CD4-positive, alpha-beta T cell treated with Interleukin-10 for 1 hour (primary cell): ENCODE results near the gene LIPT2.
A peak's percentile ranks its signal among the peaks of the same experiment; 100 is the strongest.

Source experiments
- DNase-seq: peaks from one replicate; pipeline ENCODE4 v3.0.0-alpha.2; 2020

The LIPT2 gene

DNA sequence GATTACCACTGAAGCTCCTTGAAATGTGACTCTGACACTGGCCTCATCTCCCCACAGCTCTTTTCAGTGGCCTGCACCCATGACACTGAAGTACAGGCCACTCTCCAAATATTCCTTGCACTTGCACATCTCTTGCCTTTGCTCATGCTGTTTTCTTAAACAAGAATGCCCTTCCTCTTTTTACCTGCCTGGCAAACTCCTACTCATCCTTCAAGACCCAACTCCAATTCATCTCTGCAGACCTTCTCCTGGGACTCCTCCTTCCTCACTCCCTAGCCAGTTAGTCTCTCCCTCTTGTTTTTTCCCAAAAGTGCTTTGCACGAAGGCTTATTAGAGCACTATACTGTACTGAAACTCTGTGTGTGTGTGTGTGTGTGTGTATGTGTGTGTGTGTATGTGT lies 28.8 kb downstream of the LIPT2 start:
- no peak for DNase-seq

DNA sequence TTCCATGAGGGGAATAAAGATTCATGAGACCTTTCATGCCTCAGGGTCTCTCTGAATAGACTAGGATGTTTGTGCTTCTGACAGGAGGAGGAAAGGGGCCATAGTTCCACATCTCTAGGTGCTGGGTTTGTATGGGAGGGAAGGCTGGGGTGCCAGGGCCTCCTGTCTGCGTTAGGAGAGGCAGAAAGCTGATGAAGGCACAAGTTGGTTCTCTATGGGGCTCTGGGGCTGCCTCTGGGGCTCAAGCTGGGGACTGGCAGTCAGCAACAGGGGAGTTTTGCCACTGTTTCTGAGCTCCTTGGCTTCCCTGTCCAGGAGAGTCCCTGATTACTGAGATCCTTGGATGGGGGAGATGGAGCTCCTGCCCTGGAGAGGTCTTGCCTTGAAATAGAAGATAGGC lies 30.3 kb downstream of the LIPT2 start:
- no peak for DNase-seq

DNA sequence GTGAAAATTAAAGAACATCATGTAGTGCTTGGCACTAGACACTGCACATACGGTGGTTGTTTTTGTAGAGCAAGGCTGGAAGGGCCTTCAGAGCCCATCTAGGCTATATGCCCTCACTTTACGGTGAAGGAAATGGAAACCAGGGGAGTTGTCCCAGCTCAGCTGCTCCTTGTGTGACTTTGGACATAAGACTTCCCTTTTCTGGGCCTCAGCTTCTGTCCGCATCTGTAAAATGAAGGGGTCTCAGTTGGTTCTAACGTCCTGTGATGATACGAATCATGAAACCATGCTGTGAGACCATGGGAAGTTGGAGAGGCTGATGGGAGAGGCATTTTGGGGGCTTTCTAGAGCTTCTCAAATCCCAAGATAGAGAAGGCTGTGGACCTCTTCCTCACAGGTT lies 30.9 kb downstream of the LIPT2 start:
- no peak for DNase-seq

DNA sequence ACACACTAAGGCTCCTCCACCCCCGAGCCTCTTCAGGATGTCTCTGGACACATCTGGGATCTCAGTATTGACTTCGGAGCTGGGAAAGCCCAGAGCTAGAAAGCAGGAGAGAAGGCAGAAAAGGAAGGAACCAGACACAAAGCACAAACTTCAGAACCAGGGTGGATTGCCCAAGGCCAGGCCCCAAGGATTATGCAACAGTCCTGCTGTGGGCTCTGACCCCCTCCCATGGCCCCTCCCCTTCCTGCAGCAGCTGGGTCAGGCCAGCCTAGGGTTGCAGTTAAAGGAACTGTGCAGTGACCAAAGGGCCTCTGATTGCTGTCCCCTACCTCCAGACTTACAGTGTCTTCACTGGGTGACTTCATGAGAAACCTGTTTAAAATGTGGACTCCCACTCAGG lies 31.5 kb downstream of the LIPT2 start:
- DNase-seq = peak; percentile 3

DNA sequence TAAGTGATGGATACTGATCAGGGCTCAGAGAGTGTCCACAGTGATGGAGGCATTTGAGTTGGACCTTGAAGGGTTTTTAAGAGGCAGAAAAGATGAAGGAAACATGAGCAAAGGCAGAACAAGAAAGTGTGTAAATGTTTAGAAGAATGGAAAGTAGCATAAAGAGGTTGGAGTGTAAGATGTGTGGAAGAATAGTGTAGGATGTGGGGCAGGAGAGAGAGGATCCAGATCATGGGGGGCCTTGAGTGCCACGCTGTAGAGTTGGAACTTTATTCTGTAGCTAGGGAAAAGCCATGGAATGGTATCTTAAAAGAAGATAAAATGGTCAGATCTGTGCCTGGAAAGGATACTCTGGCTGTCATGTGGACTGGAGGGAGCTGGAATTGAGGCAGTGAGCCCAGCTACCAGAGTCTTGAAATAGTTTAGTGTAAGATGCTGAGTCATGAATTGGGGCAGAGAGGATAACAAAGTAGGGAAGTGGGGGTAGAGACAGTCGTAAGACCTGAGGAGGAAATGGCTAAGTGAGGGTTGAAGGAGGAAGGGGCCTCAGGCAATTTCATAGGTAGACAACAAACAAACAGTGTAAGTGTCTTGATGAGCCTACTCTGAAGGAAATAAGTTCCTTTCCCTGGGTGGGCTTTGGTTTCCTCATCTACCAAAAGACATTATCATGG lies 32.9 kb downstream of the LIPT2 start:
- DNase-seq = no peak

DNA sequence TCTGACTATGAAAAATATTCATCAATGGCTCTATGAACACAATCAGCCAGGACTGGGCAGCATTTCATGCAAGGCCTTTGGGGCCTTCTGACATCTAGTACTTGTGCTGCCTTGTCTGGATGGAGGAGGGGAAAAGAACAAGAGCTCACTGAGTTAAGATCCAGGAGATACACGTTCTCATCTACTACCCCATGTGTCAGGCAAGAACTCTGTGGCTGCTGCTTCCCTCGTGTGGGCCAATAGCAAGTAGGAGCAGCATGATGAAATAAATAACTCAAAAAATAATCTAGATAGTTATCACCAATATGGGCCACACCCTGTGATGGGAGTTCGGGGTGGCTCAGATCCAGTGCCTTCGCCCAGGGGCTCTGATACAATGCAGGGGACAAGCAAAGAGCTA lies 33.5 kb downstream of the LIPT2 start:
- DNase-seq = no peak

DNA sequence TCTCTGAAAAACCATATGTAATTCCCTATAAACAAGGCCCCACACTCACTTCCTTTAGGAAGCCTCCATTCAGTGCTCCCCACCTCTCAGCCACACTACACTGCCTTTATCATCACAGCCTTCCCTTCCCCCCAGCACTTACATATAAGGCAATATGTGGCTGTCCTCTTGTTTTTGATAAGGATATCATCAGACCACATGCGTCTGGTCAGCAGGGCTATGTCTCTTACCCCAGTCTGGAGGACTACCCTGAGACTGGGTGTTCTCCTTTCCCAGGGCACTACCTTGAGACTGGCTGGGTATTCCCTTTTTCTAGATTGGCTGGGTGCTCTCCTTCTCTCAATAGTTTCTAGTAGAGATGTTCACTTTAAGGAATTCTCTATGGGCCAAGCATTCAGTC lies 33.9 kb downstream of the LIPT2 start:
- no peak for DNase-seq

DNA sequence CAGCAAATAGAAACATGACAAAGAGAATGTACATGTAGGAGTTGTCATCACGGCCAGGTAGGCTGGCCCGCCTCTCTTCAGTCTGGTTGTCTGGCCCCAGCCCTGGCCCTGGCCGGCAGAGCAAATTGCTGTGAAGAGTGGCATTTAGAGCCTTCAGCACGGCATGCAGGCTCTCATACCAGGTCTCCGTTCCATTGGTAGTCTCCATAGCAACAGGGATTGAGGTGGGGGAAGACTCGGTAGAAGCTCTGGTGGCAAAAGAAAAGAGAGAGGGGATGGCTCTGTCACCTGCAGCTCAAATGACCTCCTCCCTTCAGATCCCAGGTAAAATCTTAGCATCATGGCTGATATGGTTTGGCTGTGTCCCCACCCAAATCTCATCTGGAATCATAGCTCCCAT lies 36.2 kb downstream of the LIPT2 start:
- DNase-seq = no peak

DNA sequence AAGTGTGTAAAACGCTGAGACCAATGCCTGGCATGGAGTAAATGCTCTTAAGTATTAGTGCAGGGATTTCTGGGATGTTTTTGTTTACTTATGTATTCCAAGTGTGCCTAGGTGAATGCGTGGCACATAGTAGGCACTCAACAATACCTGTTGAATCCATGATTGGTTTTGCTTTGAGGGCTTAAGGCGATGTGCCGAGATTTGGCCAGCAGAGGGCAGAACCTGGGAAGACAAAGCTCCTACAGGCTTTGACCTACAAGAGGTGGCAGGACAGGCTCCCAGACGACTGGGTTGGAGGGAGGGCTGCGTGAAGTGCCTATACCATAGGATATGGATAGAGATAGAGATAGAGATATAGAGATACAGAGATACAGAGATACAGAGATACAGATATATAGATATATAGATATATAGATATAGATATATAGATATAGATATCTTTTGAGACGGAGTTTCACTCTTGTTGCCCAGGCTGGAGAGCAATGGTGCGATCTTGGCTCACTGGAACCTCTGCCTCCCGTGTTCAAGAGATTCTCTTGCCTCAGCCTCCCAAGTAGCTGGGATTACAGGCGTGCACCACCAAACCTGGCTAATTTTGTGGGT lies 40.0 kb downstream of the LIPT2 start:
- DNase-seq = peak; percentile 57

DNA sequence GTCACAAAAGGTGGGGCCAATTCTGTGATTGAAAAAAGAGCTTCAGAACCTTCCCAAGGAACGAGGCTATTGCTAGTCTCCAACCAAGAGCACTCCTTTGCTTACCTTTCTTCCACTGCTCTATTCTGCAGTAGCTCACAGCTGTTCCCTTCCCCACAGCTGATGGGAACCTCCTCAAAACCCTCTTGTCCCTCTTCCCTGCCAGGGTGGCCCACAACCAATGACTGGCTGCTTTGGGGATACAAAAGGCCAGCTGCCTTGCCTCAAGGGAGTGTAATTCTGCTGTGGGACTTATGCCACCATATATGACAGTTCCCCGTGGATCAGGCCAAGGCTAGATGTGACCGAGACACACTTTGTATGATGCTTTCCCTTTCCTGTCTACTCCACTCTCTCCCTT lies 41.2 kb downstream of the LIPT2 start:
- DNase-seq = no peak

DNA sequence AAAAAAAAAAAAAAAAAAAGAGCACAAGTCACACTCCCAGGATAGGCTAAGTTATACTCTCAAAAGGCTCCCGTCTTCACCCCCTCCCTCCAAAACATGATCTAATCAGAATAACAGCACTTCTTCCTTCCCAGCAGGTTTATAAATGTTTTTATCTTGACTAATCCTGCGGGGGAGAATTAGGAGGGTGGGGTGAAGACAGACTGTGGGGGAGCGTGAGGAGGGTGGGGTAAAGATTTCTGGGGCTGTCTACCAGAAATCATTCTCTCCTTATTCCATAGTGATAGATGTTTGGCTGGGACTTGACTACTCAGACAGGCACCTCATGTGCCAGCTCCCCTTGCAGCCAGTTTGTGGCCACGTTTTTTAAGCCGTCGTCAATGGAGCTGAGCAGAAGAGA lies 43.2 kb downstream of the LIPT2 start:
- no peak for DNase-seq

DNA sequence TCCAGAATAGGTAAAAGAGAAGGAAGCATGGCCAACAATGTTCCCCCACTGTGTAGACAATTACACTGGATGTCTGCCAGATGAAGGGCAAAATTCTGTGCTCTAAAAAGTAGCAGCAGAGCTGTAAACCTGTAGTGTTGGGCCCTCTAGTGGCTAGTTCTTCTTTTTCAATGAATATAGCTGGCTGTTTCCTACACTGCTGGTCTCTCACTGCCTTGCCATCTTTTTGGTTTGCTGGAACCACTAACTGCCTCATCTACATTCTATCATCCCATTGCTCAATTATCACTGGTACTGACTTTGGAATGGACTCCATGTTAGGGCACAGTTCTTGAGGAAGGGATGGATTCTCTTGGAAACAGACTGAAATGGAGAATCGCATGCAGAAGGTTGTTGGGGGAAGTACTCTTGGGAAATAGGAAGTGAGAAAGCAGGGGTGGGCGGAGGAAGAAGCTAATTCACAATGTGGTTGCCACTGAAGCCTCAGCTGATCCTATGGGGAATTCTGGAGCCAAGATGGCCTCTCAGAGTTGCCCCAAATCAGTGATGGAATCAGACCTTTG lies 44.1 kb downstream of the LIPT2 start:
- peak; percentile 73 for DNase-seq

DNA sequence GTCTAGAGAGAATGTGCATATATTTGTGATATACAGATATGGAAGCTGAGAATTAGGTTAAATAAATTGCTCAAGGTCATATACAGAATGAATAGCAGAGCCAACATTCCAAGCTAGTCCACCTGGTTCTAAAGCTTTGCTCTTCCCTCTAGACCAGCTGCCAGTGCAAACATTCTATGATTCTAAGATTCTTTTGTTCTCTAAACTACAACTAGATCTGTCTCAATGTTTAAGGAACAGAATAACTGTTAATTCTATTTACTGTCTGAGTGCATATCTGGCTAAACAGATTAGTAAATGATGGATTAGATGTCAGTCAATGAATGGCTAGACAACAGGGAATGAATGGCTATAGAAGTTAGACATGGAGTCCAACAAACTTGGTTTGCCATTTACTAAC lies 45.8 kb downstream of the LIPT2 start:
- DNase-seq = no peak

DNA sequence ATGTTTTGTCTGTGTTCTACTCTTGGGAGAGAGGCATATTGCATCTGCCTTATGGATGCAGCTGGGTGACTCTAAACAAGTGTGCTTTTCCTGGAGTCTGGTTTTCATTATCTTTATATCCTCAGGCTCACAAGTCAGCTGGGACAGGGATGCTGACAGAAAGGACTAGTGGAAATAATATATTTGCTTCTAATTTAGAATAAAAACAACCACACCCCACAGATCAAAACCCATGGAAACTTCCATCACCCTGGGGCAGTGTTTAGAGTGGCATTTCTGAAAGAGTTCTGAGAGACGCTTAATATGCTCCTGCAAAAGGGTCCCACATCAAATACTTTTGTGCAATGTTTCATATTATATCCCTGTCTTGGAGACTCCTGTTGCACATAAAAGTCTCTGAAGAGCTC lies 47.0 kb downstream of the LIPT2 start:
- no peak for DNase-seq

DNA sequence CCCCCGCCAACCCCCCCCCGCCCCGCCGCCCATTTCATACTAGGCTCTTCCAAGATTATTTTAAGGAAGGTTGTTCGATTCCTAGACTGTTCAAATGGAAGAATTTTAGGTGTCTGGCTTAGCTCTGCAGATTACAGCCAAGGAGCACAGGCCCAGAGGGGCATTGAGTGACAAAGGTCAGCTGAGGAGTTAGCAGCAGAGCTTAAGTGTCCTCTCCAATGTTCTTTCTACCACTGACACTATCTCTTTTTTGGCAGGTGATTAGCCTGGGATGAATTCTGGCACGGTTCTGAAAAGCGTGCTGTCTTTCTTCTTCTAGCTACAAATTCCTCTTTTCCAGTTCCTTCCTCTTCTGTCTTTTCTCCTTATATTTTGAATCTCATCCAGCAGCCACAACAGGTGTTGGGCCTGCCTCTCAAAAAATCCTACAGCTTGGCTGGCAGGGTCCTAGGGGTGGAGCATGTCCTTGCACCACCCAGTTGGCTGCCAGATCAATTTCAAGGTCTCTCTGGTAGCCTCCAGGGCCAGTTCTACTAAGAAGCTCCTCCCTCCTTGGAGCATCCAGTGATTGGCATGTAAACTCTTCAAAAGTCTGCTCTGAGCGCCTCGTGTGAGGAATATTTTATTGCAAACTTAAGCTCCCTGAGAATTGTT lies 49.2 kb downstream of the LIPT2 start:
- no peak for DNase-seq

DNA sequence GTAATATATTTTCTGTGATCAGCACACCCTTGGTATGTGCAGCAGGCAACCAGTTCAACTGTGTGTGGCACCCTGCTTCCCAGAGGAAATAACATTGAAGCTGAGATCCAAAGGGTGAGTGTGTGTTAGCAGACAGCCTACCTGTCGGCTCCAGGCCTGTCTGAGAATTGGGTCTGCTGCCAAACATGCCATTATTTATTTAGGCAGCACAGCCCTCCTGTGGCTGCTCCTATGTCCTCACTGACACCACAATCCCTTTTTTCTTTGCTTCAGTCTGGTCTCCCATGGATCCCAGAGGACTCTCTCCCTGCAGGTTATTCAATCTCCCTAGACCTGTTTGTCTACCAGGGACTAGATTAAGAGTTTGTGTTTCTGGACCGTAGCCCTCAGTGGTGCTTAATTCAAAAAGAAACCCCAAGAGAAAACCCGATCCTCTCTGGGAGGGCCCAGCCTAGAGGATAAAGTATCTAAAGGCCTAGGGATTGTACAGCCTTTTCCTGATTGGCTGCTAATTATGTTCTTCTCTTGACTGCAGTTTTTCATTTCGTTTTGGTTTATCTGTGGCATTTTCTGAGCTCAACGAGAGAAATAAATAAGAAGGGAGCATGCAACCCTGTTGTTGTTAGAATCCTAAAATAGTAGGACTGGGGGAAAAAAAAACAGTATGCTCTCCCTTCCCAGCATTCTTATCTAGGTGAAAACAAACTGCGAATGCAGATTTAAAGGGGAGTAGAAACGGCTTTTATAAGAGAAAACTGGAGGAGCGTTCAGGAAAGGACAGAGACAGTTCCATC lies 50.3 kb downstream of the LIPT2 start:
- no peak for DNase-seq

DNA sequence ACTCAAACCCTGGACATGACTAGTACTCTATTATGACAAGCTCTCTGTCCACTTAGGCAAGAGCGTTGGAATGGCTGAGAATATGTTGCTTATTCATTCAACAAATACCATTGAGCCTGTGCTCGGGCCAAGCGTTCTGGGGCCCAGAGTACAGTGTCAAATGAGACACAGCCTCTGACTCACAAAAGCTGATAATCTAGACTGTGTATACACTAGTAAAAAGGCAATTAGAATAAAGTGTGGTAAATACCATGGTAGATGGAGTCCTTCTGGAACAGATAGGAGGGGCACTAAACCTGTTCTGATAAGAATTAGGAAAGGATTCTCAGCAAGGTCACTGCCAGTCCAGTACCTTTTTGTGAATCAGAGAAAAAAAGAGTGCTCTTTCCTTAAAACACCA lies 50.9 kb downstream of the LIPT2 start:
- DNase-seq = no peak
